ENCODE results near the gene SP1. TPM values are rescaled to one million over a fixed set of nuclear protein-coding genes. Genes with fewer than 3 reads are reported as not detected.

Gene SP1
- total and polyA plus RNA-seq, 9 of the 15 experiments (the other 6 are each of a cell fraction or from before 2014, with no cell fraction given): 8.0 to 65.5 (median 41.6) TPM

GRCh38 chr12:53381731-53382630 lies 2.0 kb downstream of the SP1 start (continued):
- TF ChIP-seq ZNF518B (CRISPR knock-in tag; IDR thresholded peaks at IDR 0.05) (no peak), HSF4 (CRISPR knock-in tag; IDR thresholded peaks at IDR 0.05; ENCODE audit: borderline replicate concordance) (no peak), ZNF592 (IDR thresholded peaks at IDR 0.05) (peak; percentile 68), LCOR (CRISPR knock-in tag; IDR thresholded peaks at IDR 0.05) (peak; percentile 43; the same call in 1 of the 2 replicates), ELF4 (CRISPR knock-in tag; IDR thresholded peaks at IDR 0.05) (no peak), ARID4B (CRISPR knock-in tag; IDR thresholded peaks at IDR 0.05) (no peak), RBM34 (IDR thresholded peaks at IDR 0.05; ENCODE audit: borderline replicate concordance, insufficient read depth, low read length) (no peak), PTBP1 (IDR thresholded peaks at IDR 0.05; ENCODE audit: low read depth, low read length) (no peak), EZH2 (IDR thresholded peaks at IDR 0.05; ENCODE audit: borderline replicate concordance, low read depth, low read length) (no peak), POLR3A (IDR thresholded peaks at IDR 0.05; ENCODE audit: borderline replicate concordance, extremely low read depth, insufficient read depth, insufficient read length) (no peak), CBX8 (IDR thresholded peaks at IDR 0.05; ENCODE audit: borderline replicate concordance, extremely low read depth, low read depth, low read length, poor library complexity, severe bottlenecking) (no peak), ZBED1 (IDR thresholded peaks at IDR 0.05) (no peak), ZNF316 (IDR thresholded peaks at IDR 0.05) (peak; percentile 39; the same call in 1 of the 2 replicates), BRF1 (IDR thresholded peaks at IDR 0.05; ENCODE audit: borderline replicate concordance, extremely low read depth, insufficient read length) (no peak)
